Umbilical cord (tissue), 2 donors: ENCODE results near the gene MMP19. TPM values are rescaled to one million over a fixed set of nuclear protein-coding genes. Genes with fewer than 3 reads are reported as not detected.

Source experiments
- DNase-seq: peaks from one replicate; pipeline ENCODE4 v3.0.0-alpha.2; 2015; ENCODE audit warnings: low spot score
- total RNA-seq: library from RNA; depleted of rRNA; stranded (reverse); fragments of >200 nt; gene quantifications from one replicate; pipeline ENCODE4 v1.2.3, GENCODE V29; 2014; ENCODE audit warnings: low replicate concordance; ENCODE audit not compliant: insufficient read depth

MMP19 gene
- total RNA-seq, 1 donor from 2014 or later, result 16.1 TPM

- no peak for DNase-seq
Measured at GRCh38 chr12:55814257-55814656, 28.5 kb downstream of the MMP19 start.

DNA sequence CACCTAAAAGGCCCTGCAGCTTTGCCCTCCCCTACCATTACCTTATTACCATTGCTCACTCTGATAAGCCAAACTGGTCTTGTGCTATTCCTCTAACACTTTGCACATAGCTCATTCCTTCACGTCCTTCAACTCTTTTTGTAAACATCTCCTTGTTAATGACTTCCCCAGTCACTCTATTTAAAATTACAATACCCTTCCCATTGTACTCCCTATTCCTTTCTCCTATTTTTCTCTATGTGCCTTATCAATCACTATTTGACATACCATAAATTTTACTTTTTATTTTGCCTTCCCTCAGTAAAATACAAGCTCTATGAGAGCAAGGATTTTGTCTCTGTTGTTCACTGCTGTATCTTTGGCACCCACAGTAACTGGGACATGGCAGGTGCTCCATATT, 30.6 kb downstream of the MMP19 start:
- no peak for DNase-seq

GRCh38 chr12:55809274-55809673, 33.5 kb downstream of the MMP19 start:
- DNase-seq, result no peak

GRCh38 chr12:55806982-55807381, 35.8 kb downstream of the MMP19 start:
- DNase-seq, result no peak

- no peak for DNase-seq
Measured at GRCh38 chr12:55797550-55797949, 45.2 kb downstream of the MMP19 start.

DNA sequence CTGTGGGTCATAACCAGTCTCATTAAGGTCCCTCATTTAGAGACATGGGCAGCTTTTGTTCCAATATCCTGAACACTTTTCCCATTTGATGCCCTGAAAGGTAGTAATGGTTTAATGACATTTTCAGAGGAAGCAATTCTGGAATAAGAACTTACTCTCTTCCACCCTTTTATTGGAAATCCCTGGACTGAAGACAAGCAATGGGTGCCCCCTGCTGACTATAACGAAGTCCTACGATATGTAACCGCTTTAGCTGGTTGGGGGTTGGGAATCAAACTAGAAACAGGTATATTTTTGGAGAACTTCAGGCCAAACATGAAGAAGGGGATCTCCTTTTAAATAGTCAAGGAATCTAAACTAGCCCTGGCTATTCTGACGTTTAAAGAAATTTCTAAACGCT, 45.7 kb downstream of the MMP19 start:
- peak; percentile 49 for DNase-seq

DNA sequence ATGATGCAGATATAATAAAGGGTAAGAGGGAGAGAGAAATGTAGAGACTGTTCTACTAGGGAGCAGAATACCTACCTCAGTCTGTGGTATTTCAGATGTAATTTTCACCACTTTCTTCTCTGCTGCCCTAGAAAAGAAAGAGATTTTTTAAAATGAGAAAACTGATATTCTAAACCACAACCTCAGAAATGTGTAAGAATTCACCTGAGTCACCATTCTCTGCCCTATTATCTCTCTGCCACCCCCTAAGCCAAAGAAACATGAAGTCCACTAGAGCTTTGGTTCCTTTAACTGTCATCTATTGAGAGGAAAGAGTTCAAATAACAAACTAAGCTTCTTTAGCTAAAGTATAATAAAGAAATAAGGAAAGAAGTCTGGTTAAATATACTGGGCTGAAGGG, 46.8 kb downstream of the MMP19 start:
- DNase-seq, result no peak

DNA sequence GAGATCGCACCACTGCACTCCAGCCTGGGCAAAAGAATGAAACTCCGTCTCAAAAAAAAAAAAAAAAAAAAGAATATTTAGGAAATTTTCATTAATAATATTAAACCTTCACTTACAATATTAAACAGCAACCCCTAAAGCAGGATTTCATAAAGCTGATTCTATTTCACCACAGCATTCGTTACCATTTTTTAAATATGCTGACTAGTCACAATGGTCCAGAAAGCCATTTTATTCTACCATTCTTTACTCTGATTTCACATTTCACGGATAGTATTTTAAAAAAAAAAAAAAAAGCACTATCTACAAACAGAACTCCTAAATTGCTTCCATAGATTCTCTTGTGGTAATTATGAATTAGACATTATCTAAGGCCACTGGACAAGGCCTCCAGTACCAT, 52.8 kb downstream of the MMP19 start:
- no peak for DNase-seq

- DNase-seq, result no peak
Measured at GRCh38 chr12:55789171-55789570, 53.6 kb downstream of the MMP19 start.

GRCh38 chr12:55788546-55788945, 54.2 kb downstream of the MMP19 start:
- DNase-seq, result no peak

Other genes with a start within 250 kb of the MMP19 start
- not detected for gene OR10P1, start 206.0 kb downstream of the MMP19 start, total RNA-seq
- gene ITGA7, start 135.0 kb downstream of the MMP19 start, total RNA-seq, result 66.2 TPM
- gene BLOC1S1, start 126.9 kb downstream of the MMP19 start, total RNA-seq, result 67.4 TPM
- 42.9 TPM for gene RDH5, start 122.5 kb downstream of the MMP19 start, total RNA-seq
- 1,689 TPM for gene CD63, start 113.9 kb downstream of the MMP19 start, total RNA-seq
- gene GDF11, start 99.8 kb downstream of the MMP19 start, total RNA-seq, result 3.1 TPM
- 83.1 TPM for gene SARNP, start 25.2 kb downstream of the MMP19 start, total RNA-seq
- gene ORMDL2, start 24.9 kb downstream of the MMP19 start, total RNA-seq, result 26.2 TPM
- gene DNAJC14, start 13.3 kb downstream of the MMP19 start, total RNA-seq, result 40.9 TPM
- 12.5 TPM for gene PYM1, start 85.0 kb upstream of the MMP19 start, total RNA-seq
- 37.8 TPM for gene DGKA, start 88.2 kb upstream of the MMP19 start, total RNA-seq
- gene PMEL, start 123.1 kb upstream of the MMP19 start, total RNA-seq, result 13.7 TPM
- 16.6 TPM for gene CDK2, start 123.9 kb upstream of the MMP19 start, total RNA-seq
- 37.6 TPM for gene RAB5B, start 131.1 kb upstream of the MMP19 start, total RNA-seq
- 43.8 TPM for gene SUOX, start 154.3 kb upstream of the MMP19 start, total RNA-seq
- gene IKZF4, start 178.1 kb upstream of the MMP19 start, total RNA-seq, result 4.3 TPM
- gene RPS26, start 199.0 kb upstream of the MMP19 start, total RNA-seq, result 76.8 TPM
- gene ERBB3, start 237.2 kb upstream of the MMP19 start, total RNA-seq, result 3.1 TPM